Muscle of back (tissue), 11 donors: ENCODE results near the gene H2BK1. TPM values are rescaled to one million over a fixed set of nuclear protein-coding genes. Genes with fewer than 3 reads are reported as not detected.

Experiments
- DNase-seq, 3 donors: peaks; one replicate each; pipeline versions ENCODE4 v3.0.0 to v3.0.0-alpha.2; 2013
- polyA plus RNA-seq, 10 donors: library from polyadenylated mRNA; unstranded; fragments of 120-200 nt; gene quantifications; one replicate each; pipeline ENCODE4 v1.2.1, GENCODE V29; 2013; ENCODE audit not compliant: insufficient read length in 10 of 10

Gene H2BK1
- polyA plus RNA-seq, 10 donors: not detected

DNA sequence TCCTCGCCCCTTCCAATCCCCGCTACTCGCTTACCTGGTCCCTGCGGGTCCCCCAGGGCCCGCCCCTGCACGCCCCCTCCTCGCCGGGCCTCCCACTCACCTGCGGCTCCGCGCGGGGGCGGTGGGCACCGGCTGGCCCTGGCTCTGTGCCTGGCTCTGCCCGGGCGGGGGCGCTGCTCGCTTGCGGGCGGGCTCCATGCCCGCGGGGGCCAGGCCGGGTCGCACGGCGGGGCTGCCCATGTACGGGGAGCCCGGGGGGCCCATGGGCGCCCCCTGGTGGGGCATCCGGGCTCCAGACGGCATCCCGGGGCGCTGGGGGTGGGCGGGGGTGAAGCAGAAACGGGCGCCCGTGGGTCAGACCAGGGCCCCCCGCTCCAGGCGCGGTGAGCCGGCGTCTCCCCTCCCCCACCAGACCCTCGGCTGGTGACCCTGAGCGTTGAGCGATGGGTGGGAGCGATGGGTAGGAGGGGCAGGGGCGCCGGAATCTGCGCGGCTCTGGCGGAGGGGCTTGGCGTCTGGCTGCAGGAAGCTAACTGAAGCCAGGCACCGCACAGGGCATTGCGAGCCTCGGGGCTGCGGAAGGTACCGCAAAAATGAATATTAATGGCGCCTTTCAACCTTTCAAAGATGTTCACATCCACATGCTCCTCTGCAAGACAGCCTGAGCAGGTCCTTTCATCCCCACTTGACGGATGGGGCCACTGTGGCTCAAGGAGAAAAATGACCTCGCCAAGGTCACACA is 35.2 kb upstream of the H2BK1 start:
- peak in 1 of 3 donors; percentile 57 for DNase-seq

DNA sequence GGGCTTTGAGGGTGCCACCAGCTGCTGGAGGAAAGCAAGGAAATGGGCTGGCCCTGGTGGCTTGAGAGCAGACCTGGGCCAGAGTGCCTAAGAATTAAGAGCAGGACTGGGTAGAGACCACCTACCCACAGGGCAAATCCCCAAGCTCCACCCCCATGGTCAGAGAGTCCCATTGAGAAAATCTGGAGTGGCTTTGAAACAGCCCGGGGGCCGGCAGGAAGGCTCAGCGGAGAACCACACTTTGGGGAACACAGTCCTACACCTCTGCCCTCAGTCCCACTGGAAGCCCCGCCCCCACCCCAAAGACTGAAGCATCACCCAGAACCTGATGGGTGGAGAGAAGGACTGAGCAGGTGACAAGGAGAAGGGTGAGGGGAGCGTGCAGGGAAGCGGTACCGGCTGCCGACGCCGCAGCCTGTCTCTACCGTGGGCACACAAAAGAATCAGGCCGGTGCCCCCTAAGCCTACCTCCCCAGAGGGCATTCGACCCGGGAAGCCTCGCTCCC is 34.6 kb upstream of the H2BK1 start:
- no peak for DNase-seq

DNA sequence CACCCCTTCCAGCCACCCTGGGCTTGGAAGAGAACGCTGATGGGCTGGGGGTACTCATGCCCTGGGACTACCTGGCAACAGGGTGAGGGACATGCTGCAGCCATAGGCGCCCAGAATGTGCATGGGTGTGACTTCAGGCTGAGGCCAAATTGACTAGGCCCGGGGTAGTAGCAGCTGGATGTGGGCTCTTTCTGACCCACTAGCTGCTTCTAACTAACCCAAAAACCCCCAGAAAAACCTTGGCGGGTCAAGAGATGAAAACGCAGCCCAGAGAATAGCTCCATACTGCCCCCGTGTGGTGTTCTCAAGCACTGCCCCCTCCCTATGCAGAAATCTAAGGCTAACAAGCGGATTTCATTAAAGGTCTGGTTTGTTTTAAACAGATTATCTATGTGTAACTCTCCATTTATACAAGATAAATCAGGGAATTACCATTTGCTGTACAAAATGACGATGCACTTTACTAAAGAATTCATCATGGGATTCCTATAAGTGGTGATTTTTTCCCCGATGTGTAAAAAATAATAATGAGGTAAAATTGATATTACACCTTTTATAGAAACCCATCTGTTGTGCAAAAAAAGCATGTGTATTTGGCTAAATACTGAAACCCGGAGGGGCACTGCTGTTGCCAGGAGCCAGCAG is 34.0 kb upstream of the H2BK1 start:
- DNase-seq: peak in 2 of 3 donors; percentile 60 to 73

DNA sequence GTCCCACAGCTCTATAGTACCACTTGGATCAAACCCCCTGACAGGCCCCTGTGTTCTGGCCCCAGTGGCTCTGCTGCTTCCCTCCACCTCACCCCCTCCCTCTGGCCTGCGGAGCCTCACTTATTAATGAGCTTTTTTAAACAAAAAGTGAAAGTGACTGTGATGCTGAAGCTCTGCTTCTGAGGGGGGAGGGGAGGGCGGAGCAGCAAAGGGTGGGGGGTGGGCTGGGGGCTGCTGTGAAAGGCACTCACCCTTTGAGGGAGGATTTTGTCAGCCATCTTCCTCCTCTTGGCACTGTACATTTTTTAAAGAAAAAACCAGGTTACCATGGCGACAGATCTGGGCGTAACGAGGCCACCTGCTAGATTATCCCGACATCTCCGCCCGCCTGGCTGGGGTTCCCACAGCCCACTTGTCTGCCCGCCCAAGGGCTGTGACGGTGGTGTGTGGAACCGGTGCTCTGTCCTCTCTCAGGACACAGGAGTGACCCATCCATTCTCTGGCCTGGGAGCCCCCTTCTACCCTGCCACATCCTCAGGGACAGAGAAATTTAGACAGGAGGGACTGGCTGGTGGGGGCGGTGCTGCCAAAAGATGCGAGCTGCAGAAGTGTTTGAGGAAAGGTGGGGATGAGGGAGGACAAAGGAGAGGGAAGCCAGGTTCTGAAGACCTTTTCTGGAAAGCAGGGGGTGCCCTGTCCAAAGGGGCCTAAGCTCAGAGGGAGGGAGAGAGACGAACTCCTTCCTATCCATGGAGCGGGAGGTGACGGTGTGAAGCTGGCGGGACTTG is 33.3 kb upstream of the H2BK1 start:
- peak in 1 of 3 donors; percentile 39 for DNase-seq

DNA sequence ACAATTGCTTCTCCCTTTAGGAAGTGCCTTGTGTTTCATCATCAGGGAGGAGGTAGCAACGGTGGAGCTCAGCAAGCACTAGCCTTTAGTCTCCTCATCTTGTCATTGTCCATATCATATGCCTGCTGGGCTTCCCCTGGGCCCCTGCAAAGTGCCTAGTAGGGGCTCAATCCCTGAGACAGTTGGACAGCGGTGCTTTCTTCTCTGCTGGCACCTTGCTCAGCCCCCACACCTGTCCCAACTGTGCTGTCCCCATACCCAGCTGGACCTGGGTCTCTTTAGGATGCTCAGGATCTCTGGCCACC is 32.7 kb upstream of the H2BK1 start:
- no peak for DNase-seq

DNA sequence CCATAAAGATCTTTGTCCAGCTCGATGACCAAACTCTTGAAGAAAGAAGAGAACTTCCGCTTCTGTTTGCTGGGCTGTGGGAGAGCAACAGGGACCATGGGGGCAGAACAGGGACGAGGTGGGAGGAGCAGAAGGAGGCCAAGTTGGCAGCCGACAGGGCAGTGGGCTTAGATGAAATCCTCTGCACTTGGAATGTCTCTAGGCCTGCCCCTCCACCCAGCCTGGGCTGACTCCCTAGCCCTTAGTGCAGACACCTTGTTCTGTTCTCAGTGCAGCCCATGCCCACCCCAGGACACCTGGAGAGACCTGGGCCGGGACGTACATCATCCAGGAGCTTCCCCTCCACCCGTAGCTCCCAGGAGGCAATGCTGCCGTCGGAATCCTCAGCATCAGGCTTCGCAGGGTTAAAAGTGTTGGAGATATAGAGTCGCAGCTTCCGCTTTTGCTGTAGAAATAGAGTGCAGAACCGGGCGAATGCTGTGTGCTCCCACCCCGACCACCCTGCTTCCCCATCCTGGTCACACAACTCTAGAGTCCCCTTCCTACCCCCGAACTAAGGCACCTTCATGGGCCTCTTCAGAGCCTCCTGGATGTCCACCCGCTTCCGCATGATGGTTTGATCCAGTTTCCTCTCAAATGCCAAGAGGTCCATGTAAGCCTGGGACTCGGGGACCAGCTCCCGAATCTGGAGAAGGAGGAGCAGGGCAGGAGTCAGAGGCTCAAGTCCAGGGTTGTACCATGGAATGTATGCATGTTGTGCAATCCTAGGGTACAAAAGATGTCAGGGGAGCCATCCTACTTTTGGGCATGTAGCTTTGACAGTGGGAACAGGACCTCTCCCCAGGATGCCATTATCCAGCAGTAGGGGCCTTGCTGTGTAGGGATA is 32.1 kb upstream of the H2BK1 start:
- DNase-seq: no peak

DNA sequence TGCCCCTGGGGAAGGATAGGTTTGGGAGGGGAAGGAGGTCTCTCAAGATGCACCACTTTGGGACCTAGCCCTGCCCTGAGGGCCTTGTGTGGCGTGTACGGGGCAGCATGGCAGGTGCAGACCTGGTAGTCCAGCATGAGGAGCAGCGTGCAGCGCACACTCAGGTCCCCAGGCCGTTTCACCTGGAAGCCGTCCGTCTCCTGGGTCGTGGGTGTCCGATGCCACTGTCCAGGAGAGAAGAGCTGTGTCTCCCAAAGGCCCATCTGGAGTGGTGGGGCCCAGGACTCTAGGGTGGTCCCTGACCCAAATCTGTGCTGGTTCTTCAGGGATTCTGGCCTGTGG is 31.4 kb upstream of the H2BK1 start:
- no peak for DNase-seq

DNA sequence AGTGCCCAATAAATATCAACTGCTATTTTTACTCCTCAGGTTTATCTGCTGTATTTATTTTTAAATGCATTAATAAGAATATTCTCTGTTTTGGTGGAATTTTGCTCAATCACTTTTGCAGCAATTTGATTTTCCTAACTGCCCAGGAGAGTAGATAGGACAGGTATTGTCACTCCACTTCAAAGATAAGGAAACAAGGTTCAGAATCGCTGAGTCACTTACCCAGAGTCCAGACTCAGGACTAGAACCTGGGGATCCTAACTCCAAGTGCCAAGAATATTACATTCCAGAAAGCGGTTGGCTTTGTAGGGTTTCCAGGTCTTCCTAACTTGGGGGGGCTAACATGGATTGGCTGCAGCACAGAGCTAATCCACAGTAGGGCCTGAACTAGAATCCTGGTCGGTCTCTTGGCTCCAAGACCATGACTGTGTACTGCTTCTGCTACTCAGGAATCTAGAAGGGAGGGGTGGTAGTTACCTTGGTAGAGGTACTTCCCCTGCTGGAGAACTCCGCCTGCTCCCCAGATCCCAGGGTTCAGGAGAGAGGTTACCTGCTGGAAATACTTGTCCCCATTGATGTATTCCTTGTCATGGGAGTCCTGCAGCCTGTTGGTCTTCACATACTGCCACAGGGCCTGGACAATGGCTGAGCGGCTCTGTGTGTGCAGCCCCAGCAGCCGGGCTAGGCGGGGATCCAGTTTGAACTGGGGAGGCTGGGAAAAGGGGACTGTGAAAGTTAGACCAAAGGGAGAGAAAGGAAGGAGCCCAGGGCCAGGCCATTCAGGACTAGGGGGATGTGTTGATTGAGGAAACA is 30.9 kb upstream of the H2BK1 start:
- DNase-seq: no peak

DNA sequence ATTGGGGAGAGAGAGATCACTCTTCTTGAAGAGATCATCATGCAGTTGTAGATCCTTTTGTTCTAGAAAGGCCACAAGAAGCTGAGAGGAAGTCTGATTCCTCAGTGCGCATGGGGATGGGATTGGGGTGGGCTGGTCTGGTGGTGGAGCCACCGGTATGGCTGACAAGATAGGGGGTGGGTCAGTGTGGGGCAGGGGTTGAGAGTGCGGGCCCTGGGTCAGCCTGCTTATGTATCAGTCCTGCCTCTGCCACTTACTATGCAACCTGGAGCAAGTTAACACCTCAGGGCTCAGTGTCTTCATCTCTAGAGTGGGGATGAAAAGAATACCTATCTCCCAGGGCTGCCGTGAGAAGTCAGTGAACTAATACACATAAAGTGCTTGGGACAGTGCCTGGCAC is 30.2 kb upstream of the H2BK1 start:
- DNase-seq: no peak

DNA sequence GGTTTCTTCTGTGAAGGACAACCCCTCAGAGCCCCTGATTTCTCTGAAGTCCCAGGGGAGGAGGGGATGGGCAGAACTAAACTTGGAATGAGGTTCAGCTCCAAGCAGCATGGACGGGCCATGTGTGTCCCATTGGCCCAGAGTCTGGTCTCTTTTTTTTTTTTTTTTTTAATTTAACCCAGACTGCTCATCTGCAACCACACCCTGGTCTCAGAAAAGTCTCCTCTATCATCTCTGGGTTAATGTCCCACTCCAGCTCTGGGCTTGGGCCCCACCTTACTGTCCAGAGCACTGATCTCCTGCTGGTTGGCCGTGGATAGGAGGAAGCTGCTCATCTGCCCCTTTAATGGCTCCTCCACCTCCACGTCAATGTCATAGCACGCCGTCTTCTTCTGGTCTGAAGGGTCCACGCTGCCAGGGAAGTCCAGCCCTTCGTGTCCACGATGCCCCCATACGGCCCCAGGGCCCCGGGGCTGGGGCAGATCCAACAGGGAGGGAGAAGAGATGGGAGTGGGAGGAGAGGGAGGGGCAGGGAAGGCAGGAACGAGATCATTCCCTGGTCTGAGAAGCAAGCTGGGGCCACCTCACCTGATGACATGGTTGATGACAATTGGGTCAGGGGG is 29.7 kb upstream of the H2BK1 start:
- DNase-seq: no peak

DNA sequence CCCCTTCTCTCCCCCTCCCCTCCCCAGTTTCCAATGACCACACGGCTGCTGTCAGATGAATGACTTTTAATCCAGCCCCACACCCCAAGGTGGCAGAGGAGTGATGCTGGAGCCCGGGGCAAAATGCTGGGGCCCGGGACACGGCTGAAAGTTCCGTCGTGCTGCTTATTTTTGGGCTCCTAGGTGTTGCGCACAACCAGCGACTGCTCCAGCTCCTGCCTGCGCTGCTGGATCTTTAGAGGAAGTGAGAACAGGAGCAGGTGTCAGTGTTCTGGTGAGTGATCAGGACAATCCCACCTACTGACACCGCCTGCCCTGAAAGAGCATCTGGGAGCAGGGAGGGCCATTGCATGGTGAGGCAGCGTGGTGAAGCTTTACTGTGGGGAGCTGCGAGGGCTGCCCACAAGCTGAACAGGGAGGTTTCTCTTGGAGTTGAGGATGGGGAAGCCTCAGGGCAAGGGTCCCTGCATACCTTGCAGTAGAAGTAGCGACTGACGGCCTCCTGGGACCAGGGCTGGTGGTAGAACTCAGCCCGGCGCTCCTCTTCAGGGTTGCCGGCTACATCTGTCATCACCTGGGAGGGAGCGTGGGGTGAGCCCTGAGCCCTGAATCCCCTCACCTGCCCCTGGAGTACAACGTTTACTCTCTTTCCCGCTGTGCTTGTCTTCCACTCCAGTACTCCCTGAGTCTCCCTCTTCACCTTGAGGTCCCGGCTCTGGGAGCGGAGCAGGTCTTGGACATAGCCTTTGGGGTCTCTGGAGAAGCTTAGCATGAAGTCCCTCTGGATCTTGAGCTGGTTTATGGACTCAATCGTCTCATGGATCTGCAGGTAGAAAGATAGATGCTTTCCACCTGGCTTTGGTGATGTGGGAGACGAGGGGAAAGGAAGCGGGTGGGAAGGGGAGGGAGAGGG is 28.9 kb upstream of the H2BK1 start:
- no peak for DNase-seq

DNA sequence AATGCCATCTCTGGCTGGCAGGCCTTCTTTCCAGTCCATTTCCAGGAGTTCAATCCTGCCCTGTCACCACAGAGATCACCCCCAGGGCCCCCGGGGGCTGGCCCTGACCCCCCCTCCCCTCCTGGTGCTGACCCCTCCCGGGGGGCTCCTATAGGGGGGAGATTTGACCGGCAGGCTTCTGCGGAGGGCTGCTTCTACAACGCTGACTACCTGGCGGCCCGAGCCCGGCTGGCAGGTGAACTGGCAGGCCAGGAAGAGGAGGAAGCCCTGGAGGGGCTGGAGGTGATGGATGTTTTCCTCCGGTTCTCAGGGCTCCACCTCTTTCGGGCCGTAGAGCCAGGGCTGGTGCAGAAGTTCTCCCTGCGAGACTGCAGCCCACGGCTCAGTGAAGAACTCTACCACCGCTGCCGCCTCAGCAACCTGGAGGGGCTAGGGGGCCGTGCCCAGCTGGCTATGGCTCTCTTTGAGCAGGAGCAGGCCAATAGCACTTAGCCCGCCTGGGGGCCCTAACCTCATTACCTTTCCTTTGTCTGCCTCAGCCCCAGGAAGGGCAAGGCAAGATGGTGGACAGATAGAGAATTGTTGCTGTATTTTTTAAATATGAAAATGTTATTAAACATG is 28.0 kb upstream of the H2BK1 start:
- no peak for DNase-seq

DNA sequence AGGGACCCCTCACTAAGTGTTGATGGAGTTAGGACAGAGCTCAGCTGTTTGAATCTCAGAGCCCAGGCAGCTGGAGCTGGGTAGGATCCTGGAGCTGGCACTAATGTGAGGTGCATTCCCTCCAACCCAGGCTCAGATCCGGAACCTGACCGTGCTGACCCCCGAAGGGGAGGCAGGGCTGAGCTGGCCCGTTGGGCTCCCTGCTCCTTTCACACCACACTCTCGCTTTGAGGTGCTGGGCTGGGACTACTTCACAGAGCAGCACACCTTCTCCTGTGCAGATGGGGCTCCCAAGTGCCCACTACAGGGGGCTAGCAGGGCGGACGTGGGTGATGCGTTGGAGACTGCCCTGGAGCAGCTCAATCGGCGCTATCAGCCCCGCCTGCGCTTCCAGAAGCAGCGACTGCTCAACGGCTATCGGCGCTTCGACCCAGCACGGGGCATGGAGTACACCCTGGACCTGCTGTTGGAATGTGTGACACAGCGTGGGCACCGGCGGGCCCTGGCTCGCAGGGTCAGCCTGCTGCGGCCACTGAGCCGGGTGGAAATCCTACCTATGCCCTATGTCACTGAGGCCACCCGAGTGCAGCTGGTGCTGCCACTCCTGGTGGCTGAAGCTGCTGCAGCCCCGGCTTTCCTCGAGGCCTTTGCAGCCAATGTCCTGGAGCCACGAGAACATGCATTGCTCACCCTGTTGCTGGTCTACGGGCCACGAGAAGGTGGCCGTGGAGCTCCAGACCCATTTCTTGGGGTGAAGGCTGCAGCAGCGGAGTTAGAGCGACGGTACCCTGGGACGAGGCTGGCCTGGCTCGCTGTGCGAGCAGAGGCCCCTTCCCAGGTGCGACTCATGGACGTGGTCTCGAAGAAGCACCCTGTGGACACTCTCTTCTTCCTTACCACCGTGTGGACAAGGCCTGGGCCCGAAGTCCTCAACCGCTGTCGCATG is 27.2 kb upstream of the H2BK1 start:
- DNase-seq: peak in 1 of 3 donors; percentile 19

DNA sequence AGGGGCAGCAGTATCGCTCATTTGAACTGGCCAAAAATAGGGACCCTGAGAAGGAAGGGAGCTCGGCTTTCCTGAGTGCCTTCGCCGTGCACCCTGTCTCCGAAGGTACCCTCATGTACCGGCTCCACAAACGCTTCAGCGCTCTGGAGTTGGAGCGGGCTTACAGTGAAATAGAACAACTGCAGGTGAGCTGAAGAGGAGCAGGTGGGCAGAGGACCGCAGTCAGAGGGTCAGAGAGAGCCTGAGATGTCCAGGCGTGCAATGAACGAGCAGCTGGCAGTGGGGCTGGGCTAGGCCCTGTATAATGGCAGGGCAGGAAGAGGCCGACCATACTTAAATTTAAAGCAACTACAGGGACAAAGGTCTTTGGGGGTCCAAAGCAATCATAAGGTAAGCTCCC is 26.1 kb upstream of the H2BK1 start:
- DNase-seq: no peak

DNA sequence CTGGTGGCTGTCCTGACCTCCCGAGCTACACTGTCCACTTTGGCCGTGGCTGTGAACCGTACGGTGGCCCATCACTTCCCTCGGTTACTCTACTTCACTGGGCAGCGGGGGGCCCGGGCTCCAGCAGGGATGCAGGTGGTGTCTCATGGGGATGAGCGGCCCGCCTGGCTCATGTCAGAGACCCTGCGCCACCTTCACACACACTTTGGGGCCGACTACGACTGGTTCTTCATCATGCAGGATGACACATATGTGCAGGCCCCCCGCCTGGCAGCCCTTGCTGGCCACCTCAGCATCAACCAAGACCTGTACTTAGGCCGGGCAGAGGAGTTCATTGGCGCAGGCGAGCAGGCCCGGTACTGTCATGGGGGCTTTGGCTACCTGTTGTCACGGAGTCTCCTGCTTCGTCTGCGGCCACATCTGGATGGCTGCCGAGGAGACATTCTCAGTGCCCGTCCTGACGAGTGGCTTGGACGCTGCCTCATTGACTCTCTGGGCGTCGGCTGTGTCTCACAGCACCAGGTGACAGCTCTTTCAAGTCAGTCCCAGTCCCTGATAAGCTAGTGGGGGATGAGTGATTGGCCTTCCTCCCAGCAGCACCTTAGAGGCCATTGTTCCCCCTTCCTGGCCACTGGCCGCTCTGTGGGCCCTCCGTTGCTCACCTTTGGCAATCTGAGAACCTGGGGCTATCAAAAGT is 25.0 kb upstream of the H2BK1 start:
- no peak for DNase-seq

DNA sequence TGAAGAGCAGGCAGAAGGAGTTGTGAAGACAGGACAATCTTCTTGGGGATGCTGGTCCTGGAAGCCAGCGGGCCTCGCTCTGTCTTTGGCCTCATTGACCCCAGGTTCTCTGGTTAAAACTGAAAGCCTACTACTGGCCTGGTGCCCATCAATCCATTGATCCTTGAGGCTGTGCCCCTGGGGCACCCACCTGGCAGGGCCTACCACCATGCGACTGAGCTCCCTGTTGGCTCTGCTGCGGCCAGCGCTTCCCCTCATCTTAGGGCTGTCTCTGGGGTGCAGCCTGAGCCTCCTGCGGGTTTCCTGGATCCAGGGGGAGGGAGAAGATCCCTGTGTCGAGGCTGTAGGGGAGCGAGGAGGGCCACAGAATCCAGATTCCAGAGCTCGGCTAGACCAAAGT is 23.5 kb upstream of the H2BK1 start:
- no peak for DNase-seq
